Stimulated activated CD4-positive, alpha-beta T cell treated with anti-CD3 and anti-CD28 coated beads, Interleukin-4, amount 100 ng/mL, for 1 hour (primary cell): ENCODE measurements around the gene TRABD2A.
"Not testable (repeated sequence)": the region's sequence is repeated elsewhere in the genome, so short reads cannot be mapped to it uniquely, and the experiment has no call there.

Experiments
- DNase-seq: peaks from one replicate; pipeline ENCODE4 v3.0.0-alpha.2; 2020

TRABD2A gene

GRCh38 chr2:84878896-84879583, 1.8 kb downstream of the TRABD2A start:
- DNase-seq: no peak

DNA sequence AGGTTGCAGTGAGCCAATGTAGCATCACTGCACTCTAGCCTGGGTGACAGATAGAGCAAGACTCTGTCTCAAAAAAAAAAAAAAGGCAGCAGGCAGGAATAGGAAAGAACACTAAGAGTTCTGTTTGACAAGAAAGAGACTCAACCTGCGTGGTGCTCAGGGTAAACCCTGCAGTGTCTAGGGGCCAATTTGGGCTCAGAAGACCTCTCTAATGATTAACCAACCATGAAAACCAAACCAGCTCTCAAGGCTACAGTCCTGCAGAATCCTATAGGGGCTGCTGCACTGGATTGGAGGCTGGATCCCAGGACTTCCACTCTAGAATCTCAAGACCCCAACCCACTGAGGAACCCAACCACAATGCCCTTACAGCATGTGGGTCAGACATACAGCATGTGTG, 2.4 kb downstream of the TRABD2A start:
- no peak for DNase-seq

- no peak for DNase-seq
Measured at GRCh38 chr2:84876369-84876768, 4.5 kb downstream of the TRABD2A start.

DNA sequence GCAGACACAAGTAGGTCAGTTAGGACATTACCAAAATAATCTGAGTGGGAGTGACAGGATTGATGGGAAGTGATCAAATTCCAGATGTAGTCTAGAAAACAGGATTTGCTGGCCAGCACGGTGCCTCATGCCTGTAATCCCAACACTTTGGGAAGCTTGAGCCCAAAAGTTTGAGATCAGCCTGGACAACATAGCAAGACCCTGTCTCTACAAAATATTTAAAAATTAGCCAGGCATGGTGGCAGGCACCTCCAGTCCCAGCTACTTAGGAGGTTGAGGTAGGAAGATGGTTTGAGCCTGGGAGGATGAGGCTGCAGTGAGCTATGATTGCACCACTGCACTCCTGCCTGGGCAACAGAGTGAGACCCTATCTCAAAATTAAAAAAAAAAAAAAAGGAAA, 5.3 kb downstream of the TRABD2A start:
- DNase-seq: not testable (repeated sequence)

DNA sequence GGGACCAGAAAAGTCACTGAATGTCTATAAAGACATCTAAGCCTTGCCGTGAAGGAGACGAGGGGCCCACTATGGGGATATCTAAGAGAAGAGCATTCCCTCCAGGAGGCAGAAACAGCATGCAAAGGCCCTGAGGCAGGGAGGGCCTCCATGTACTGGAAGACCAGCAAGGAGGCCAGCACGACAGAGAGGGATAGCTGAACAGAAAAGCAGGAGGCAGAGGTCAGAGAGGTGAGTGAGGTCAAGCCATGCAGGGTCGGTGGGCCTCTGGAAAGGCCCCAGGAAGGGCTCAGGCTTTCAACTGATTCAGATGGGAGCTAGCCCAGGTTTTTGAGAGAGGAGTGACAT, 5.7 kb downstream of the TRABD2A start:
- DNase-seq: no peak

DNA sequence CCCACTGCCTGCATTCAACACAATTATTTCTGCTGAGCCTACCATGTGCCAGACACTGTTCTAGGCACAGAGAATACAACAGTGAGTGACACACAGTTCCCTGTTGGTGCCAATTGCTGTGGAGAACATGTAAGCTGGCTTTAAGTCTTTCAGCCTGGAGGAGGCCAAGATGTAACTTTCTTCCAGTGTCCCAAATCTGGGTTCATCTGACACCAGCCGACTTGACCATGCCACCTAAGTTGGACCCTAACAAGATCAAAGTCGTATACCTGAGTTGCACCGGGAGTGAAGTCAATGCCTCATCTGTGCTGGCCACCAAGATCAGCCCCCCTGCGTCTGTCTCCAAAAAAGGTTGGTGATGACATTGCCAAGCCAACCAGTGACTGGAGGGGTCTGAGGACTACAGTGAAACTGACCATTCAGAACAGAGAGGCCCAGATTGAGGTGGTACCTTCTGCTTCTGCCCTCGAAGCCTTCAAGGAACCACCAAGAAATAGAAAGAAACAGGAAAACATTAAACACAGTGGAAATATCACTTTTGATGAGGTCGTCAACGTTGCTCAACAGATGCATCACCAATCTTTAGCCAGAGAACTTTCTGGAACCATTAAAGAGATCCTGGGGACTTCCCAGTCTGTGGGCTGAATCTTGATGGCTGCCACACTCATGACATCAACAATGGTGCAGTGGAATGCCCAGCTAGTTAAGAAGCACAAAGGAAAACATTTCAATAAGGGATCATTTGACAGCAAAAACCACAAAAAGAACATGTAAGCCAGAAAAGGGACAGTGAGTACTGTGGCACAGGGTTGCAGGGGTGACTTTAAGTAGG, 6.3 kb downstream of the TRABD2A start:
- DNase-seq: no peak

- DNase-seq: no peak
Measured at GRCh38 chr2:84873350-84873749, 7.5 kb downstream of the TRABD2A start.

DNA sequence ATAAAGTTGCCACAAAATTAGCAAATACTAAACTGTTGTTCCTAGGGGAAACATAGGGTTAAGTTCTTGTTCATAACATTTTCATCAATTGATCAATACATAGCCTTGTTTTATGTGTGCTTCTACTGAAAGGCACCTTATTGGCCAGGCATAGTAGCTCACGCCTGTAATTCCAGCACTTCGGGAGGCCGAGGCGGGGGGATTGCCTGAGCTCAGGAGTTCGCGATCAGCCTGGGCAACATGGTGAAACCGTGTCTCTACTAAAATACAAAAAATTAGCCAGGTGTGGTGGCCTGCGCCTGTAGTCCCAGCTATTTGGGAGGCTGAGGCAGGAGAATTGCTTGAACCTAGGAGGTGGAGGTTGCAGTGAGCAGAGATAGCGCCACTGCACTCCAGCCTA, 8.2 kb downstream of the TRABD2A start:
- DNase-seq: not testable (repeated sequence)

- DNase-seq: no peak
Measured at GRCh38 chr2:84870306-84870705, 10.6 kb downstream of the TRABD2A start.

DNA sequence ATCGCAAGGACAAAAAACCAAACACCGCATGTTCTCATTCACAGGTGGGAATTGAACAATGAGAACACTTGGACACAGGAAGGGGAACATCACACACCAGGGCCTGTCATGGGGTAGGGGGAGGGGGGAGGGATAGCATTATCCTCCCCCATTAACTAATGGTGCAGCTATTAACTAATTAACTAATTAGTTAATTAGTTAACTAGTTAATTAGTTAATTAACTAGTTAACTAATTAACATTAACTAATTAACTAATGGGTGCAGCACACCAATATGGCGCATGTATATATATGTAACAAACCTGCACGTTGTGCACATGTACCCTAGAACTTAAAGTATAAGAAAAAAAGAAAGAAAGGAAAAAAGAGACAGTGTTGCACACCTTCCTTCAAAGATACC, 12.6 kb downstream of the TRABD2A start:
- not testable (repeated sequence) for DNase-seq

- no peak for DNase-seq
Measured at GRCh38 chr2:84866122-84866521, 14.8 kb downstream of the TRABD2A start.

DNA sequence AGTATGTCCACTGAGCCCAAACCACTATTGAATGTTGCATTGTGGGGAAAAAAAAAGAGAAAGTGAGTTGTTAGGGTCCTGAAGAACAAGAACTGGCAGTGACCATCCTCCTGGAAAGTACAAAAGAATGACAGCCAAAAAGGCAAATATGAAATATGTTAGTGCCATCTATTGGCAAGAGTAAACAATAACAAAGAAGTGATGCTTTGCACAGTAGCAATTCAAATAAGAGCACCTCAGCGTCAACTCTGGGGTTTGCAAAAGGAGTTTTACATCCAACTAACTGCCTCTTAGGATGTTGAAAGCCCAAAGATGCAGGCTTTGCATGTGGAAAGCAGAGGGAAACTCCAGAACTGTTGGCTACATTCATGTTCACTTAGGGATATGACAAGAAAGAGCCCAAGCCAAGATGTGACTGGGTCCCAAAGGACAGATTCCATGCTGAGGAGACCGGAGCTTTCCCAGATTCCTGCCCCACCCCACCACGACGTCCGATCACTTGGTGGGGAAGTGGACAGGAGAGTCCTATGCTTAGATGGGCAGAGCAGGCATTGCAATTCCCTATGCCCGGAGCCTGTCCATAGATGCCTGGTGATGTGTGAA, 15.6 kb downstream of the TRABD2A start:
- no peak for DNase-seq

DNA sequence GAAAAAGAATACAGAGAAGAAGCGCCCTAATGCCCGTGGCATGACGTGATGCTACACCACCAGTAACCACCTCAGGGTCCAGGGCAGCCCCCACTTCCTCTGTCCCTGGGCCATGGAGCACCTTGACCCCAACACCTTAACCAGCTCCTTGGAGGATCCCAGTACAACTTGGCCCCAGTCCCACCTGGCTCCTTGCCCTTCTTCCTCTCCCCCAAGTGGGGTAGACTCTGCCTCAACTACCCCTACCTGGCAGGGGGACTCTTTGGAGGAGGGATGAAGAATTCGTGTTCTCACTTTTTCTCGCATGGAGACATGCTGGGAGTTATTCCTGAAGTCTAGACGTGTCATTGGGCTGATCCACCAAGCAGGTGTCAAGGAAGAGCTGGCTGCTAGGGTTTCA, 18.9 kb downstream of the TRABD2A start:
- DNase-seq: no peak

DNA sequence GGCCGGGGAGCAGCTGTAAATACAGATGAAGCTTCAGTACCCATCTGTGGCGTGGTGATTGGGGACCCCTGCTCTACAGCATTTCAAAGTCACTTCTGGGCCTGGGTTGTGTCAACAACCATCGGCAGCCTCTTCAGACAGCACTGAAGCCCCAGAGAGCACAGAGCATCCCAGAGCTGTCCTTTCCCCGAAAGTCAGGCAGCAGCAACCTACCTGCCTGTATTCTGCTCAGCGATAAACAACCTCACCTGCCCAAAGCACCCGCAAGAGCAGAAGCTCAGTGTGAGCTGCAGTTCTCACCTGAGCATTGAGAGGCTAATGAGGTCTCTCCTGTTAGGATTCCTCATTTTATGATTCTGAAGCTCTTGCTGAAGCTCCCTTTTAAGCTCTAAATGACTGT, 19.3 kb downstream of the TRABD2A start:
- no peak for DNase-seq

- no peak for DNase-seq
Measured at GRCh38 chr2:84858937-84859336, 21.9 kb downstream of the TRABD2A start.

- no peak for DNase-seq
Measured at GRCh38 chr2:84858123-84858522, 22.8 kb downstream of the TRABD2A start.

GRCh38 chr2:84857566-84857965, 23.3 kb downstream of the TRABD2A start:
- DNase-seq: no peak

- DNase-seq: no peak
Measured at GRCh38 chr2:84856787-84857186, 24.1 kb downstream of the TRABD2A start.

GRCh38 chr2:84855731-84856130, 25.2 kb downstream of the TRABD2A start:
- no peak for DNase-seq

DNA sequence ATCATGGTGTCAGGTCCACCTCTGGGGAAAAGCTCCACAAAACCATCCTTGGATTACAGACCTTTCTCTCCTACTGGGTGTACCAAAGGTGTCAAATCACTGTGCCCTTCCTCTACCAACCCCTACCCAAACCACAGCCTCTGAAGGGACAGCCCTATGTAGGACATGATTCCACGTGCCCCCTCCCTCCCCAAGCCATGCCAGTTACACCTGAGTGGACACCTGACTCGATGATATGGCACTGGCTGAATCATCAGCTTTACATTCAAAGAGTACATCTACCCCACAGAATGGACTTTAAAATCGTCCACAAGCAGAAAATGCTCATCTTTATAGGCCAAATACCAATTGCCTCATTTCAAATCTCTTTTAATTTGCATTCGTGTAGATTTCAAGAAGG, 26.0 kb downstream of the TRABD2A start:
- no peak for DNase-seq

DNA sequence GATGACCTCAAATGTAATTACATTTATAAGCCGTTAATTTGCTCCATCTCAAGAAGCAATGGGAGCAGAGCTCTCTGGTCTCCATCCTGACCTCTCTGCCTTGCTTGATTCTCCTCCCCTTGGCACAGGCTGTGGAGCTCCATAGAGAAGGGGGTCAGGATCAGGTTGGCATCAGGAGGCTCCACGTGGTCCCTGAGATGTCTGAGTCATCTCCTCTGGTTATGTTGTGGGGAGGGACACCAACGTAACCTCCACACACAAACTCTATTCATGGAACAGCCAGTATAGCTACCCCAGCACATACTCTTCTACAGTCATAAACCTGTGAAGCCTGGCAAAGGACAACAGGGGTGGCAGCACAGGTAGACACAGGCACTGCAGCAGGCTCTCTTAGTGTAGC, 29.0 kb downstream of the TRABD2A start:
- no peak for DNase-seq

DNA sequence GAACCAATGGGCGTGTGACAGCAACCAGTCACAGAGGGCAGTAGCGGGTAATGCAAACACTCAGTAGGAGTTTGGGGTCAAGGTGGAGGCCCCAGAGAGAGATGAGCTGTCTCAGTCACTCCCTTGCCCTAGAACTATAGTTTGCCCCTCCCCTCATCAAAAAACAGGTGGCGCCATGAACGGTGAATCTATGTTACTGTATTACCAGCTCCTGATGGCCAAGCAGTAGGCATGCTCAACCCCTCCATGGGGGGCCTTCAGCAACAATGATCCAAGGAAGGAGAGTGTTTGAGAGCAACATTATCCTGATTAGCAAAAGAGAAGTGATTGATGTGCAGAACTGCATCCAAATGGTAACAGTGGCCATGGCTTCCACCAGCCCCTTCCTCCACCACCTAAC, 30.4 kb downstream of the TRABD2A start:
- DNase-seq: no peak

GRCh38 chr2:84849271-84849952, 31.5 kb downstream of the TRABD2A start:
- DNase-seq: no peak
